Measurements from ENCODE around the gene CMTM4. TPM values are rescaled to one million over a fixed set of nuclear protein-coding genes. Genes with fewer than 3 reads are reported as not detected.

Gene CMTM4
- total RNA-seq, 1 donor from 2014 or later, result 35.1 TPM

GRCh38 chr16:66735891-66736290 lies 39.3 kb upstream of the CMTM4 start:
- TF ChIP-seq CTCF (conservative IDR thresholded peaks at IDR 0.05; ENCODE audit: low read depth, low read length), result no peak
- H3K4me3 ChIP-seq (ENCODE audit: low read depth, low read length), result no peak overlapping the region
- DNase-seq (ENCODE audit: low read depth), result no peak

- no peak for TF ChIP-seq CTCF (conservative IDR thresholded peaks at IDR 0.05; ENCODE audit: low read depth, low read length)
- H3K4me3 ChIP-seq (ENCODE audit: low read depth, low read length), result no peak overlapping the region
- DNase-seq (ENCODE audit: low read depth), result no peak
These were observed 34.6 kb upstream of the CMTM4 start for GRCh38 chr16:66731101-66731500.

GRCh38 chr16:66728804-66729203 lies 32.3 kb upstream of the CMTM4 start:
- TF ChIP-seq CTCF (conservative IDR thresholded peaks at IDR 0.05; ENCODE audit: low read depth, low read length), result no peak
- no peak for DNase-seq (ENCODE audit: low read depth)
- H3K4me3 ChIP-seq (ENCODE audit: low read depth, low read length), result no peak overlapping the region

- TF ChIP-seq CTCF (conservative IDR thresholded peaks at IDR 0.05; ENCODE audit: low read depth, low read length), result peak; percentile 64
These were observed 31.7 kb upstream of the CMTM4 start for GRCh38 chr16:66728117-66728787.

GRCh38 chr16:66720766-66721165 lies 24.2 kb upstream of the CMTM4 start:
- TF ChIP-seq CTCF (conservative IDR thresholded peaks at IDR 0.05; ENCODE audit: low read depth, low read length), result no peak
- no peak overlapping the region for H3K4me3 ChIP-seq (ENCODE audit: low read depth, low read length)
- DNase-seq (ENCODE audit: low read depth), result no peak

More at GRCh38 chr16:66728117-66728787, 31.7 kb upstream of the CMTM4 start:
- DNase-seq (ENCODE audit: low read depth), result no peak
- no peak overlapping the region for H3K4me3 ChIP-seq (ENCODE audit: low read depth, low read length)

- DNase-seq (ENCODE audit: low read depth), result no peak
- H3K4me3 ChIP-seq (ENCODE audit: low read depth, low read length), result no peak overlapping the region
- no peak for TF ChIP-seq CTCF (conservative IDR thresholded peaks at IDR 0.05; ENCODE audit: low read depth, low read length)
These were observed 22.7 kb upstream of the CMTM4 start for GRCh38 chr16:66719246-66719645.

GRCh38 chr16:66717776-66718175 lies 21.2 kb upstream of the CMTM4 start:
- no peak for DNase-seq (ENCODE audit: low read depth)
- H3K4me3 ChIP-seq (ENCODE audit: low read depth, low read length), result no peak overlapping the region
- TF ChIP-seq CTCF (conservative IDR thresholded peaks at IDR 0.05; ENCODE audit: low read depth, low read length), result no peak
